Measurements from ENCODE around the gene PDAP1.

DNA sequence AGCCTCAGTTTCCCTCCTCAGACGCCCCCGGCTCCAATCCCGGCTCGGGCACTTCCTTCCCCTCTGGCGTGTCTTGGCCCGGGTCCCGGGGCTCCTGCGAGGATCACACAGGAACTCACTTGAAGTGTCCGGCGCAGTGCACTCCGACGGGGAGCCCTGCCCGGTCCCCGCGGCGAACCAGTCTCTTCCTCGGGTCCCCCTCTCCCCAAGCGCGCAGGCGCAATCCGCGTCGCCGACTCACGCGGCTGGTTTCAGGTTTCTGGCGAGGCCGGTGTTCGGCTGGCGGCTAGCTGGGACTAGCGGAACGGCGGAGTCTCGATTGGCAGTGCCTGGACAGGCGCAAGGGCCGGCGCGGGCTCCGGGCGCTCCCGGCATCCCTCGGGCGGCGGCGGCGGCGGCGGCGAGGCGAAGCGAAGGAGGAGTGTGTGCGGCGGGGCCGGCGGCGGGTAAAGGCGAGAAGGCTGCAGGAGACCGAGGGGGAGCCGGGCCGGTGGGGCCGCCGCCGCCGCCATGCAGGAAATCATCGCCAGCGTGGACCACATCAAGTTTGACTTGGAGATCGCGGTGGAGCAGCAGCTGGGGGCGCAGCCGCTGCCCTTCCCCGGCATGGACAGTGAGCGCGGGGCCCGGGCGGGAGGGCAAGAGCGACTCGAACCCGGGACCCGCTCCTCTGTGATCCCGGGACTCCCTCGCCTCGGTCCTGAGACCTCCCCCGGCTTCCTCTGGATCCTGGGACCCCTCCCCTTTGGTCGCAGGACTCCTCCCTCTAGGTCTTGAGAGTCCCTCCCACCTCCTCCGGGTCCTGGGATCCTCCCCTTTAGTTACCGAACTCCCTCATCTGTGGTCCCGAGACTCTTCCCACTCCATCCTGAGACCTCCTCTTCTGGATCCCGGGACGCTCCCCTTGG, 30.4 kb upstream of the PDAP1 start, which contains the start of the genes CPSF4 and PTCD1:
- TF ChIP-seq, protein P1, sequence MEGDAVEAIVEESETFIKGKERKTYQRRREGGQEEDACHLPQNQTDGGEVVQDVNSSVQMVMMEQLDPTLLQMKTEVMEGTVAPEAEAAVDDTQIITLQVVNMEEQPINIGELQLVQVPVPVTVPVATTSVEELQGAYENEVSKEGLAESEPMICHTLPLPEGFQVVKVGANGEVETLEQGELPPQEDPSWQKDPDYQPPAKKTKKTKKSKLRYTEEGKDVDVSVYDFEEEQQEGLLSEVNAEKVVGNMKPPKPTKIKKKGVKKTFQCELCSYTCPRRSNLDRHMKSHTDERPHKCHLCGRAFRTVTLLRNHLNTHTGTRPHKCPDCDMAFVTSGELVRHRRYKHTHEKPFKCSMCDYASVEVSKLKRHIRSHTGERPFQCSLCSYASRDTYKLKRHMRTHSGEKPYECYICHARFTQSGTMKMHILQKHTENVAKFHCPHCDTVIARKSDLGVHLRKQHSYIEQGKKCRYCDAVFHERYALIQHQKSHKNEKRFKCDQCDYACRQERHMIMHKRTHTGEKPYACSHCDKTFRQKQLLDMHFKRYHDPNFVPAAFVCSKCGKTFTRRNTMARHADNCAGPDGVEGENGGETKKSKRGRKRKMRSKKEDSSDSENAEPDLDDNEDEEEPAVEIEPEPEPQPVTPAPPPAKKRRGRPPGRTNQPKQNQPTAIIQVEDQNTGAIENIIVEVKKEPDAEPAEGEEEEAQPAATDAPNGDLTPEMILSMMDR (conservative IDR thresholded peaks at IDR 0.05), result no peak
- TF ChIP-seq ZFX (IDR thresholded peaks at IDR 0.05), result peak; percentile 33; the same call in 1 of the 2 replicates
